ENCODE results near the gene APCDD1.
A peak's percentile ranks its signal among the peaks of the same experiment; 100 is the strongest.

APCDD1 gene

GRCh38 chr18:10525371-10525691 is 70.9 kb downstream of the APCDD1 start:
- TF ChIP-seq GLIS3 (CRISPR knock-in tag; IDR thresholded peaks at IDR 0.05) (no peak), ZFP30 (CRISPR knock-in tag; IDR thresholded peaks at IDR 0.05) (no peak), TOX (CRISPR knock-in tag; IDR thresholded peaks at IDR 0.05; ENCODE audit: borderline replicate concordance) (no peak), ARNTL (CRISPR knock-in tag; IDR thresholded peaks at IDR 0.05; ENCODE audit: borderline replicate concordance, low read depth) (no peak), ZNF8 (CRISPR knock-in tag; IDR thresholded peaks at IDR 0.05) (no peak), ZNF565 (CRISPR knock-in tag; conservative IDR thresholded peaks at IDR 0.05; ENCODE audit: low read depth) (no peak), BACH2 (CRISPR knock-in tag; IDR thresholded peaks at IDR 0.05; ENCODE audit: borderline replicate concordance) (no peak), TSHZ2 (CRISPR knock-in tag; IDR thresholded peaks at IDR 0.05) (no peak), ZFP3 (CRISPR knock-in tag; IDR thresholded peaks at IDR 0.05) (no peak), SNAI2 (CRISPR knock-in tag; IDR thresholded peaks at IDR 0.05) (no peak), CSRNP3 (CRISPR knock-in tag; IDR thresholded peaks at IDR 0.05) (no peak), CREB5 (CRISPR knock-in tag; IDR thresholded peaks at IDR 0.05; ENCODE audit: low read depth) (no peak), ZNF70 (CRISPR knock-in tag; IDR thresholded peaks at IDR 0.05) (no peak), OSR1 (CRISPR knock-in tag; IDR thresholded peaks at IDR 0.05) (no peak), TCF4 (CRISPR knock-in tag; IDR thresholded peaks at IDR 0.05; ENCODE audit: borderline replicate concordance) (no peak), ZC3H10 (CRISPR knock-in tag; IDR thresholded peaks at IDR 0.05) (no peak), PPARA (CRISPR knock-in tag; IDR thresholded peaks at IDR 0.05; ENCODE audit: borderline replicate concordance) (no peak)
- ATAC-seq = no peak

GRCh38 chr18:10525697-10526560 is 71.5 kb downstream of the APCDD1 start, which contains the start of gene NAPG:
NAPG (plus strand) TSS chr18:10526027; CDS start chr18:10526103, 76 bp downstream.
- TF ChIP-seq ZNF70 (CRISPR knock-in tag; IDR thresholded peaks at IDR 0.05) (no peak), GLIS3 (CRISPR knock-in tag; IDR thresholded peaks at IDR 0.05) (no peak), CSDC2 (CRISPR knock-in tag; IDR thresholded peaks at IDR 0.05) (no peak), TOX (CRISPR knock-in tag; IDR thresholded peaks at IDR 0.05; ENCODE audit: borderline replicate concordance) (no peak), ZC3H10 (CRISPR knock-in tag; IDR thresholded peaks at IDR 0.05) (no peak), PPARA (CRISPR knock-in tag; IDR thresholded peaks at IDR 0.05; ENCODE audit: borderline replicate concordance) (no peak), CSRNP3 (CRISPR knock-in tag; IDR thresholded peaks at IDR 0.05) (no peak), TSHZ2 (CRISPR knock-in tag; IDR thresholded peaks at IDR 0.05) (no peak), TCF4 (CRISPR knock-in tag; IDR thresholded peaks at IDR 0.05; ENCODE audit: borderline replicate concordance) (no peak), SNAI2 (CRISPR knock-in tag; IDR thresholded peaks at IDR 0.05) (no peak), ZNF8 (CRISPR knock-in tag; IDR thresholded peaks at IDR 0.05) (no peak), ZFP3 (CRISPR knock-in tag; IDR thresholded peaks at IDR 0.05) (no peak), OSR1 (CRISPR knock-in tag; IDR thresholded peaks at IDR 0.05) (no peak), RARB (CRISPR knock-in tag; IDR thresholded peaks at IDR 0.05) (no peak)
- peak; percentile 93 for ATAC-seq

All from SK-N-SH treated with all-trans-retinoic acid at 6 μM for 48 hours (cell line).